Fibroblast of villous mesenchyme (primary cell): Measurements from ENCODE around the gene AKAP13. TPM values are rescaled to one million over a fixed set of nuclear protein-coding genes. Genes with fewer than 3 reads are reported as not detected.
A peak's percentile ranks its signal among the peaks of the same experiment; 100 is the strongest.

Experiments
- DNase-seq: peaks from one replicate; pipeline ENCODE4 v3.0.0-alpha.2; 2010; ENCODE audit warnings: low read depth
- H3K4me3 ChIP-seq: 2 replicates; pipeline ENCODE4 v1.5.1; 2011; ENCODE audit warnings: low read depth, mild to moderate bottlenecking, low read length
- CTCF ChIP-seq: IDR thresholded peaks from 2 replicates; pipeline ENCODE4 v1.5.1; 2012; ENCODE audit warnings: low read depth, mild to moderate bottlenecking, low read length; ENCODE audit not compliant: insufficient read depth
- total RNA-seq: library from RNA; depleted of rRNA; stranded (reverse); fragments of >200 nt; gene quantifications from 2 replicates; pipeline ENCODE4 v1.2.3, GENCODE V29; 2012

Gene AKAP13
- total RNA-seq, 1 donor: 164 TPM

DNA sequence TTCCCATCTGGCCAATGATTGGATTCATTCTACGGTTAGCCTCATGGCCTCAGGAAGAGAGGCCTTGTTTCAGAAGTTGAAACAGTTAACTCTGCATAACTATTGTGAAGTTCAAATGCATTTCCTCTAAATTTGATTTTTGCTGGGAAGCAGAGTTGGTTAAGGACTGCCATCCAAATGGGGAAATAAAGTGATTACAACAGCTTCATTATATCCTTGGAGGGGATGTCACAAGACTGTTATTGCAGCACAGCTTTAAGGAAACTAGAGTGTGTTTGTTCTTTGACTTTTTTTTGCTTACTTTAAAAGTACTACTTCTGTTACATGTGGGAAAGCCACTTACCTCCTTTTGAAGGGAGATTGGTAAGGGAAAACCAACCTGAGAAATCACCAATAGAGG, 164.8 kb downstream of the AKAP13 start:
- peak; percentile 84 for DNase-seq
- H3K4me3 ChIP-seq: no peak overlapping the region
- no peak for TF ChIP-seq CTCF

DNA sequence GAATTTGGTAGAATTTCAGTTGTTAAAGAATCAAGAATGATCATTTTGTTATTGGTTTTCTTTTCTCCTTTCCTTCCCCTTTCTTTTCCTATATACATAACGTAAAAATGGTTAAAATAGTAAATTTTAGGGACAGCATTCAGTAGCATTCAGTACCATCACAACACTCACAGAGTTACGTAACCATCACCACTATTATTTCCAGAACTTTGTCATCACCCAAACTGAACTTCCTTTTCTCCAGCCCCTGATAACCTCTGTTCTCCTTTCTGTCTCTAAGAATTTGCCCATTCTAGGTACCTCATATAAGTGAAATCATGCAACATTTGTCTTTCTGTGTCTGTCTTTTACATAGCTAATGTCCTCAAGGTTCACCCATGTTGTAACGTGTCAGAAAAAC, 165.3 kb downstream of the AKAP13 start:
- TF ChIP-seq CTCF: no peak
- DNase-seq: no peak
- H3K4me3 ChIP-seq: no peak overlapping the region

DNA sequence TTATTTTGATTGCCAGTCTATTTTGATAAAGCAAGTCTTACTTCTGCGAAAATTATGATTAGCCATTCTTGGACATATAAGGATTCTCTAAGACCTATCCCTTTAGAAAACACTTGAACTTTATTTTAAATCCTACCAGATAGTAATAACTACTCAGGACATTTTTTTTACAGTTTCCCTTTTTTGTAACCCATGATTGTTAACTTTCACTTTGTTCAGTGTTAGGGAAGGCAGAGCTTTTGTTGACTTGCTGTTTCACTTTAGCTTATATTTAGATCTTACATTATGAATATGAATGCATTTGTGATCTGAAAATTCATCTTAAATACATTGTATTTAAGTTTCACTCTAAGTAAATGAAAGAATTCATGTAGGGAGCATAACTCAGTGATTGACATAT, 167.0 kb downstream of the AKAP13 start:
- no peak overlapping the region for H3K4me3 ChIP-seq
- TF ChIP-seq CTCF: no peak
- DNase-seq: no peak

DNA sequence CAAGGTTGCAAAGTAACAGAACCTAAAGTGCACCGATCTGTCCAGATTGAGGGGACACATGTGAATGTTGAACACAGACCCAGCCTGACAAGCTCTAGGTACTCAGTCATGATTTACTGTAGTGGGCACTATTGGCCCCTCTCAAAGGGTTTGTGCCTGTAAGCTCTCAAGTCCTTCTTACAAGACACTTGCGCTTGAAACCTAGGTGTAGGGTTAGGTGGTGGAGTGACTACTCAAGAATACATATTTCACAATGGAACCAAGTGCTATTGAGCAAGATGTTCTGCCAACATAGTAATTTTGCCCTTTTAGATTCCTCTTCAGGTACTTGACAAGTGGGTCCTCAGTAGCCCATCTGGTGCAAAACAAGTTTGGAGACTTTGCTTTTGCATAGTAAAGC, 169.9 kb downstream of the AKAP13 start:
- no peak for DNase-seq
- no peak for TF ChIP-seq CTCF
- H3K4me3 ChIP-seq: no peak overlapping the region

DNA sequence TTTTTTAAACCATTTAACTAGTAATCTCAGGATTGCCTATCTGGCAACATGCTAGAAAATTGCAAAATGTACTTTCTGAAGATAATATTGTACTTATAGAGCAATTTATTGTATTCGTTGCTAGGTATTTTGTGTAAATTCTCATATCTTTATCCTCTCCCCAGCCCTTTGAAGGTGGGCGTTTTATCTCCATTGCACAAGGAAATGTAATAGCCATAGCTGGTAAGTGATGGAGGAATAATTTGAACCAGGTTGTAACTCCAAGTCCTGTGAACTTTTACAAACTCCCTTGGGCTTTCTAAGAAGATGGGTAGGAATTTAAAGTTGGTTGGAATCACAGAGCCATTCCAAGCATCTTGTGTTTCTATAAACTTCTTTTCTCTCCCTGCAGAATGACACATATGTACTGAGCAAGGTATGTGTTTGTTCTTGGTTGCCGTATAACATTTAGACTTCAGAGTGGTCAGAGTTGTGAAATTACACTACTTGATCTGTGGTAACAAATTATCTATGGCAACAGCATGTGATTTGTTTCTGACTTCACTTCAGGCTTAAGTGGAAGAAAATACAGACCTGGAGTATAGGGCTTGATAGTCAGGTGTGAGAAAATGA, 170.9 kb downstream of the AKAP13 start:
- DNase-seq: peak; percentile 55
- no peak for TF ChIP-seq CTCF
- H3K4me3 ChIP-seq: no peak overlapping the region

DNA sequence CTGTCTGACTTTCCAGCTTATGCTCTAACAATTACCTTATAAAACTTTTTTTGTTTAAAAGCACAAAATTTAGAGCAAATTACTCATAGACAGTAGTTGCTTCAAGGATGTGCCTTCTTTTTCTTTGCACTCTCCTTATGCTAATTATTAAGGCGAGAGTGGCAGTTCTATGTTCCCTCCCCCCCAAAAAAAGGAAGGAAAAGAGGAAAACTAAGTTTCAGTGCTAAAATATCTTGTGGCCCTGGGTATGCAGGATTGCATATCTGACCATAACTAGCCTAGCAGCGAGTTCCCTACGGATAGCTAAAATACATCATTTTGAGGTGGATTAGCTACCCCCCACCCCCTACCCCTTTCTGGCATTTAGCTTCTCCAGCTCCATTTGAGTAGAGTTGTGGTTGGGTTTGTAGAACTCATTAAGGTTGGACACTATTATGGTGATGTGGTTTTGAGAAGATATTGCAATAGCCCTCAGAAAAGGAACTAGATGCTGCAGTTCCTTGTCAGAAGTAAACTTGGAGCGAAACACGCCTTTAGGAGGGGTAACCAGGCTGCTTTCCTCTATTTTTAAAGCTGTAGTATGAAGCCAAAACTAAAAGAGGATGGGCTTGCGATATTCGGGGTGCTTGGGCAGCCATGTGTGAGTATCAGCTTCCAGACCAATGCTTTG, 174.6 kb downstream of the AKAP13 start:
- no peak for TF ChIP-seq CTCF
- DNase-seq: peak; percentile 39
- no peak overlapping the region for H3K4me3 ChIP-seq
